ENCODE measurements around the gene IMP4.

IMP4 gene

DNA sequence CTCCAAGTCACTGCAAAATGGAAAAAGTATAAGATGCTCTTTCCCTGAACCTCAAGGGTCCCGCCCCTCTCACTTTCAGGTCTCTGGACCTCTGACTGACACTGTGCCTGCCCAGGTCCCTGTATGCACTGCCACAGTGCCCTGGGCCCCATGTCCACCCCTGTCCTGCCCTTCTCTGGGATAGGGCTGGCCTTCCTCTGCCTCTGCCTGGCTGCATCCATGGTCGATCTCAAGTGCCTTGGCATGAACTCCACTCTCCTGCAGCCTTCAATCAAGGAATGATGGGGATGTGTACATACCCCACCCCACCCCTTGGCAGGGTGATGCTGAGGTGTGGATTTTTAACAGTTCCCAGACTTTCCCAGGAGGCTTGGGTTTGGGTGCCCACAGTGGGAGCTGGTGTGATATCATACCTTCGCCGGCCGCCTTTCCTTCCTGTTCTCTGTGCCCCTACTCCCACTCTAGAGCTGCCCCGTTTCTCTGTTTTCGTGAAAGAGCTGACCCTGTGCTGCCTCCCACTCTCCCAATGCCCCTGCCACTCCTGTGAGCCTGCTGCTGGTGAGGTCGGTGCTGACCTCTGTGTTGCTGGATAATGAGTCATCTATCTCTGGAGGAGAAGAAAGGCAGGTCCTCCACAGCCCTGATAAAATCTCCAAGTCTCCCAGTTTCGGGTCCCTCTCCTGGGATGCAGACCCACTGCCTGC lies 32.0 kb downstream of the IMP4 start:
- DNase-seq (ENCODE audit: low read depth, low spot score) = no peak
- peak overlapping the region; percentile 6; the same call in 1 of the 2 replicates for H3K4me3 ChIP-seq (ENCODE audit: low read depth, low read length)
- no peak for TF ChIP-seq CTCF (IDR thresholded peaks at IDR 0.05; ENCODE audit: insufficient read depth, low read length, missing control alignments)
- POLR2A ChIA-PET = no interaction called here
- CTCF ChIA-PET = interaction anchor here (0.9 to 5.7 kb wide), 4 partner anchors 15 to 34 kb away, joined by 4 to 53 read pairs (median 31); partner anchors contain the start of genes IMP4 and PTPN18

DNA sequence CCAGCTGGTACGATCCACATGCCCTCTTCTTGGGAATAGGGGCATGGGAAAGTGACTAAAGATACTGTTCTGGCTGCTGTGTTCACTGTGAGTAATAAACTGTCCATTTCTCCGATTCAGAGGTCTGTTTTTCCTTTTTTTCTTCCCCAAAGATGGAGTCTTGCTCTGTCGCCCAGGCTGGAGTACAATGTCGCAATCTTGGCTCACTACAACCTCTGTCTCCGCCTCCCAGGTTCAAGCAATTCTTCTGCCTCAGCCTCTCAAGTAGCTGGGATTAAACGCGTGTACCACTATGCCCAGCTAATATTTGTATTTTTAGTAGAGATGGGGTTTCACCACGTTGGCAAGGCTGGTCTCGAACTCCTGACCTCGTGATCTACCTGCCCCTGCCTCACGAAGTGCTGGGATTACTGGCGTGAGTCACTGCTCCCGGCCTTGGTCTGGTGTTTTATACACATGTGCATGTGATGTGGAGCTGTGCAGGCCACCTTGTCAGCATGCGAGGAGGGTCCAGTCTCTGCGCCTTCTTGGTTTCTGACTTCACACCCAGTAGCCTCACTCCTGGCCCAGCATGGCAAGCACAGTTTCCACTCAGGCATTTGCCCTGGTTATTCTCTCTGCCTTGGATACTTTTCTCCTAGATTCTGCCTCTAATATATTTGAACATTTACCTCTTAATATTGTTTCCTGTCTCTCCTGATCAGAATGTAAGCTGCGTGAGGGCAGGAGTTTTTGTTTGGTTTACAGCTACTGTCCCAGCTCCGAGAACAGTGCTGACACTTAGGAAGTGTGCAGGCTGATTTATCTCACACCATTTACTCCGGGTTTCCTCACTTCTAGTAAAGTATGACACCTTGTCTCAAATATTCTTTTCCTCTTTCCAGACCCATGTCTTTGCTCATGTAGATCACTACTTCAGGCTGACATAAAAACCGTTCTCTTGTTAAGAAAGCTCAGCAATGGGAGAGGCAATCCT lies 32.9 kb downstream of the IMP4 start:
- ChIA-PET POLR2A (no interaction called here), CTCF (interaction anchor here (0.9 to 5.7 kb wide), 4 partner anchors 12 to 194 kb away, joined by 3 to 30 read pairs (median 4); partner anchors contain the start of genes PTPN18 and SMPD4)
- H3K4me3 ChIP-seq (ENCODE audit: low read depth, low read length) = no peak overlapping the region
- no peak for DNase-seq (ENCODE audit: low read depth, low spot score)
- no peak for TF ChIP-seq CTCF (IDR thresholded peaks at IDR 0.05; ENCODE audit: insufficient read depth, low read length, missing control alignments)

- TF ChIP-seq CTCF (IDR thresholded peaks at IDR 0.05; ENCODE audit: insufficient read depth, low read length, missing control alignments) = peak; percentile 10
- POLR2A ChIA-PET = interaction anchor here (0.6 kb wide), 1 partner anchor 217 kb away, joined by 3 read pairs; no protein-coding TSS in a partner anchor
- no peak overlapping the region for H3K4me3 ChIP-seq (ENCODE audit: low read depth, low read length)
- no peak for DNase-seq (ENCODE audit: low read depth, low spot score)
- CTCF ChIA-PET = interaction anchor here (0.9 to 5.7 kb wide), 5 partner anchors 8 to 195 kb away, joined by 3 to 30 read pairs (median 6); partner anchors contain the start of genes PTPN18 and SMPD4
Observed at GRCh38 chr2:130376433-130377293, 34.0 kb downstream of the IMP4 start.

GRCh38 chr2:130377491-130377890 lies 34.8 kb downstream of the IMP4 start:
- no peak for TF ChIP-seq CTCF (IDR thresholded peaks at IDR 0.05; ENCODE audit: insufficient read depth, low read length, missing control alignments)
- POLR2A ChIA-PET = no interaction called here
- H3K4me3 ChIP-seq (ENCODE audit: low read depth, low read length) = no peak overlapping the region
- CTCF ChIA-PET = interaction anchor here (1.3 to 5.7 kb wide), 3 partner anchors 9 to 22 kb away, joined by 6 to 30 read pairs (median 6); partner anchors contain the start of gene PTPN18
- no peak for DNase-seq (ENCODE audit: low read depth, low spot score)

GRCh38 chr2:130378206-130378897 lies 35.7 kb downstream of the IMP4 start:
- POLR2A ChIA-PET = no interaction called here
- CTCF ChIA-PET = interaction anchor here (5.7 kb wide), 1 partner anchor 11 kb away, joined by 30 read pairs; no protein-coding TSS in a partner anchor
- TF ChIP-seq CTCF (IDR thresholded peaks at IDR 0.05; ENCODE audit: insufficient read depth, low read length, missing control alignments) = no peak
- H3K4me3 ChIP-seq (ENCODE audit: low read depth, low read length) = no peak overlapping the region
- DNase-seq (ENCODE audit: low read depth, low spot score) = no peak
